GM21390 (cell line): Measurements from ENCODE around the gene OSBPL2.

Source experiments
- ATAC-seq: cut with Tn5 transposase; IDR thresholded peaks from one replicate; pipeline ENCODE4 v1.9.1; 2021; ENCODE audit not compliant: unreplicated experiment

OSBPL2 gene

GRCh38 chr20:62281161-62281933 is 43.0 kb downstream of the OSBPL2 start:
- ATAC-seq: no peak

- no peak for ATAC-seq
Measured at GRCh38 chr20:62282103-62282502, 43.8 kb downstream of the OSBPL2 start.

- no peak for ATAC-seq
Measured at GRCh38 chr20:62282877-62283503, 44.7 kb downstream of the OSBPL2 start.

- ATAC-seq: no peak
Measured at GRCh38 chr20:62284448-62284847, 46.1 kb downstream of the OSBPL2 start.

- no peak for ATAC-seq
Measured at GRCh38 chr20:62285151-62285550, 46.8 kb downstream of the OSBPL2 start.

- no peak for ATAC-seq
Measured at GRCh38 chr20:62285722-62286121, 47.4 kb downstream of the OSBPL2 start.

GRCh38 chr20:62286493-62287064 is 48.3 kb downstream of the OSBPL2 start:
- no peak for ATAC-seq

GRCh38 chr20:62287129-62287528 is 48.8 kb downstream of the OSBPL2 start:
- ATAC-seq: no peak

GRCh38 chr20:62287759-62288534 is 49.6 kb downstream of the OSBPL2 start:
- ATAC-seq: no peak

GRCh38 chr20:62288535-62289105 is 50.3 kb downstream of the OSBPL2 start:
- no peak for ATAC-seq

GRCh38 chr20:62289131-62289530 is 50.8 kb downstream of the OSBPL2 start:
- no peak for ATAC-seq

GRCh38 chr20:62289898-62290297 is 51.6 kb downstream of the OSBPL2 start:
- ATAC-seq: no peak

- no peak for ATAC-seq
Measured at GRCh38 chr20:62291251-62292066, 53.1 kb downstream of the OSBPL2 start.

GRCh38 chr20:62292108-62292507 is 53.8 kb downstream of the OSBPL2 start:
- ATAC-seq: no peak

- ATAC-seq: no peak
Measured at GRCh38 chr20:62293111-62293784, 54.9 kb downstream of the OSBPL2 start.

- ATAC-seq: no peak
Measured at GRCh38 chr20:62293946-62294345, 55.6 kb downstream of the OSBPL2 start.

- ATAC-seq: no peak
Measured at GRCh38 chr20:62294516-62294915, 56.2 kb downstream of the OSBPL2 start.

GRCh38 chr20:62296724-62297448 is 58.6 kb downstream of the OSBPL2 start:
- ATAC-seq: no peak
